GM21825 (cell line): ENCODE data around the gene LPCAT4.
"Not testable (repeated sequence)": the region's sequence is repeated elsewhere in the genome, so short reads cannot be mapped to it uniquely, and the experiment has no call there.

Experiments
- ATAC-seq: cut with Tn5 transposase; IDR thresholded peaks from one replicate; pipeline ENCODE4 v1.9.1; 2021; ENCODE audit warnings: mild to moderate bottlenecking, moderate library complexity; ENCODE audit not compliant: unreplicated experiment

LPCAT4 gene

GRCh38 chr15:34364041-34364440, 3.0 kb downstream of the LPCAT4 start:
- no peak for ATAC-seq

GRCh38 chr15:34362047-34362773, 4.8 kb downstream of the LPCAT4 start:
- ATAC-seq: no peak

GRCh38 chr15:34361278-34361677, 5.7 kb downstream of the LPCAT4 start:
- ATAC-seq: no peak

GRCh38 chr15:34360298-34360697, 6.7 kb downstream of the LPCAT4 start:
- ATAC-seq: no peak

- ATAC-seq: no peak
Observed at GRCh38 chr15:34359416-34359815, 7.6 kb downstream of the LPCAT4 start.

GRCh38 chr15:34358948-34359347, 8.0 kb downstream of the LPCAT4 start:
- no peak for ATAC-seq

GRCh38 chr15:34358367-34358766, 8.6 kb downstream of the LPCAT4 start:
- ATAC-seq: no peak

GRCh38 chr15:34357653-34358052, 9.3 kb downstream of the LPCAT4 start:
- ATAC-seq: no peak

GRCh38 chr15:34355241-34355640, 11.8 kb downstream of the LPCAT4 start:
- no peak for ATAC-seq

- no peak for ATAC-seq
Observed at GRCh38 chr15:34354286-34354685, 12.7 kb downstream of the LPCAT4 start.

- no peak for ATAC-seq
Observed at GRCh38 chr15:34353627-34354026, 13.4 kb downstream of the LPCAT4 start.

- ATAC-seq: not testable (repeated sequence)
Observed at GRCh38 chr15:34352996-34353395, 14.0 kb downstream of the LPCAT4 start.

- no peak for ATAC-seq
Observed at GRCh38 chr15:34349769-34350168, 17.2 kb downstream of the LPCAT4 start.

- ATAC-seq: no peak
Observed at GRCh38 chr15:34348735-34349300, 18.2 kb downstream of the LPCAT4 start.

GRCh38 chr15:34347951-34348638, 18.9 kb downstream of the LPCAT4 start:
- ATAC-seq: no peak

GRCh38 chr15:34342737-34343575, 24.0 kb downstream of the LPCAT4 start, which contains the start of the genes NOP10 and NUTM1:
NOP10 (minus strand) TSS chr15:34343136; CDS start chr15:34343073, 63 bp downstream.
NUTM1 (plus strand) TSS chr15:34343315; CDS start chr15:34343697, 382 bp downstream.
- peak; percentile 82 for ATAC-seq

GRCh38 chr15:34342213-34342736, 24.7 kb downstream of the LPCAT4 start:
- ATAC-seq: not testable (repeated sequence)

- no peak for ATAC-seq
Observed at GRCh38 chr15:34341381-34342212, 25.4 kb downstream of the LPCAT4 start.

- ATAC-seq: no peak
Observed at GRCh38 chr15:34339946-34340345, 27.1 kb downstream of the LPCAT4 start.

GRCh38 chr15:34338347-34338746, 28.6 kb downstream of the LPCAT4 start:
- no peak for ATAC-seq
